SU-DHL-6 (cell line): Measurements from ENCODE around the gene BANF1.

Source experiments
- H2AFZ ChIP-seq: fragments of 200-600 bp; sonication (generic); 2 replicates; pipeline ENCODE4 v1.6.1; 2014; ENCODE audit warnings: low read depth, mild to moderate bottlenecking, moderate library complexity, mixed read lengths, antibody characterized with exemption, low read length; ENCODE audit not compliant: severe bottlenecking
- H3F3A ChIP-seq: fragments of 200-600 bp; shearing (Covaris generic); 2 replicates; pipeline ENCODE4 v1.6.0; 2016; ENCODE audit warnings: antibody characterized with exemption, mild to moderate bottlenecking; ENCODE audit not compliant: insufficient read depth
- H3K27ac ChIP-seq: fragments of 200-600 bp; sonication (generic); 2 replicates; pipeline ENCODE4 v1.5.1; 2016; ENCODE audit warnings: low read depth, mild to moderate bottlenecking, low read length, moderate library complexity, mixed read lengths
- H3K27me3 ChIP-seq: fragments of 200-600 bp; sonication (generic), shearing (Covaris generic); 2 replicates; pipeline ENCODE4 v1.6.0; 2014; ENCODE audit warnings: mild to moderate bottlenecking, low read length
- H3K36me3 ChIP-seq: fragments of 200-600 bp; sonication (generic); 2 replicates; pipeline ENCODE4 v1.6.1; 2014; ENCODE audit warnings: mild to moderate bottlenecking, low read length, mixed read lengths
- H3K4me2 ChIP-seq: fragments of 300-600, 200-600 bp; shearing (Covaris generic), sonication (generic); 2 replicates; pipeline ENCODE4 v1.6.0; 2014; ENCODE audit warnings: low read length, low read depth, mild to moderate bottlenecking; ENCODE audit not compliant: poor library complexity, severe bottlenecking
- H3K4me3 ChIP-seq: fragments of 200-600 bp; sonication (generic); 2 replicates; pipeline ENCODE4 v1.5.1; 2014; ENCODE audit warnings: antibody characterized with exemption, low read length, mild to moderate bottlenecking, mixed read lengths; ENCODE audit not compliant: insufficient read depth, poor library complexity, severe bottlenecking
- H3K79me2 ChIP-seq: fragments of 200-600 bp; sonication (generic); 2 replicates; pipeline ENCODE4 v1.6.1; 2014; ENCODE audit warnings: mild to moderate bottlenecking, low read length, moderate library complexity; ENCODE audit not compliant: insufficient read depth
- H3K9ac ChIP-seq: fragments of 200-600 bp; sonication (generic); 2 replicates; pipeline ENCODE4 v1.7.0; 2014; ENCODE audit warnings: mild to moderate bottlenecking, low read length
- H3K9me2 ChIP-seq: fragments of 200-600 bp; sonication (generic); replicated peaks from 2 replicates; pipeline ENCODE4 v1.6.1; 2014; ENCODE audit warnings: low read length; ENCODE audit not compliant: insufficient read depth
- H3K9me3 ChIP-seq: fragments of 200-600 bp; sonication (generic); 2 replicates; pipeline ENCODE4 v1.6.1; 2014; ENCODE audit warnings: low read length, mixed read lengths; ENCODE audit not compliant: insufficient read depth
- H4K20me1 ChIP-seq: fragments of 200-600 bp; sonication (generic); 2 replicates; pipeline ENCODE4 v1.6.1; 2014; ENCODE audit warnings: low read depth, mild to moderate bottlenecking, antibody characterized with exemption, low read length, moderate library complexity, mixed read lengths
- EZH2phosphoT487 ChIP-seq: fragments of 200-600 bp; sonication (generic), shearing (Covaris generic); conservative IDR thresholded peaks from 2 replicates; pipeline ENCODE4 v1.6.1; 2018; ENCODE audit warnings: mild to moderate bottlenecking, antibody characterized with exemption, low read length, moderate library complexity, mixed read lengths
- TF ChIP-seq, protein P1 (sequence below): fragments of 200-600 bp; sonication (generic); IDR thresholded peaks from one replicate; pipeline ENCODE4 v1.5.1; 2017; ENCODE audit warnings: antibody characterized with exemption, mild to moderate bottlenecking, low read length, moderate library complexity; ENCODE audit not compliant: insufficient read depth, poor library complexity, severe bottlenecking

The BANF1 gene

DNA sequence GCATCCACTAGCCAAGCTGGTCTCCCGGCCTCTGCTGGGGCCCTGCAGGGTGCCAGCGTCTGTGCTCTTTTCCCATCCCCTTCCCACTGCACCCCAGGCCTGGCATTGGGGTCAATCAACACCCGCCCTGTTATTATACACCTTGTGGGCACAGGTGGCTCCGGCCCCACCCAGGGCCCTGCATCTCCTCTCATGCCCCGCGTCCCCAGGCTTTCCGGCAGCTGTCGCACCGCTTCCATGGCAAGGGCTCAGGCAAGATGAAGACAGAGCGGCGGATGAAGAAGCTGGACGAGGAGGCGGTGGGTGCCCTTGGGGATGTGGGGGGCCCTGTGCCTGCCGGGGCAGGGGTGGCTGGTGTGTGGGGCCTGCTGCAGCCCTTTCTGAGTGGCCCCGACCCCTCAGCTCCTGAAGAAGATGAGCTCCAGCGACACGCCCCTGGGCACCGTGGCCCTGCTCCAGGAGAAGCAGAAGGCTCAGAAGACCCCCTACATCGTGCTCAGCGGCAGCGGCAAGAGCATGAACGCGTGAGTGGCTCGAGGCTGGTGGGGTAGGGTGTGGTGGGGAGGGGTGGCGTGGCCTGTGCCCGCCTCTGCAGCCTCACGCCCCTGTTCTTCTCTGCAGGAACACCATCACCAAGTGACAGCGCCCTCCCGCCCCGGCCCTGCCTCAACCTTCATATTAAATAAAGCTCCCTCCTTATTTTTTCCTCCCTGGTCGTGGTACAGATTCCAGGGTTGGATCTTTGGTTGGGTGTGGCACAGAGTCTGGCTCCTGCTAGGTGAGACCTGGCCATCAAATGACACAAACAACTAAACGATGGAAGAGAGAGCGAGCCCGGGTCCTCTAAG, 23.7 kb upstream of the BANF1 start:
- no peak overlapping the region for H3K4me3 ChIP-seq
- H3K27ac ChIP-seq: no peak overlapping the region
- no peaks in the 10 kb centered on the region for H3K9me2 ChIP-seq
- no peak overlapping the region for H3K9ac ChIP-seq
- H3K9me3 ChIP-seq: no peaks in the 10 kb centered on the region
- no peaks in the 10 kb centered on the region for H3F3A ChIP-seq
- no peaks in the 10 kb centered on the region for H3K79me2 ChIP-seq
- no peaks in the 10 kb centered on the region; the same call in 1 of the 2 replicates for H4K20me1 ChIP-seq
- no peak overlapping the region for H2AFZ ChIP-seq
- TF ChIP-seq, protein P1, sequence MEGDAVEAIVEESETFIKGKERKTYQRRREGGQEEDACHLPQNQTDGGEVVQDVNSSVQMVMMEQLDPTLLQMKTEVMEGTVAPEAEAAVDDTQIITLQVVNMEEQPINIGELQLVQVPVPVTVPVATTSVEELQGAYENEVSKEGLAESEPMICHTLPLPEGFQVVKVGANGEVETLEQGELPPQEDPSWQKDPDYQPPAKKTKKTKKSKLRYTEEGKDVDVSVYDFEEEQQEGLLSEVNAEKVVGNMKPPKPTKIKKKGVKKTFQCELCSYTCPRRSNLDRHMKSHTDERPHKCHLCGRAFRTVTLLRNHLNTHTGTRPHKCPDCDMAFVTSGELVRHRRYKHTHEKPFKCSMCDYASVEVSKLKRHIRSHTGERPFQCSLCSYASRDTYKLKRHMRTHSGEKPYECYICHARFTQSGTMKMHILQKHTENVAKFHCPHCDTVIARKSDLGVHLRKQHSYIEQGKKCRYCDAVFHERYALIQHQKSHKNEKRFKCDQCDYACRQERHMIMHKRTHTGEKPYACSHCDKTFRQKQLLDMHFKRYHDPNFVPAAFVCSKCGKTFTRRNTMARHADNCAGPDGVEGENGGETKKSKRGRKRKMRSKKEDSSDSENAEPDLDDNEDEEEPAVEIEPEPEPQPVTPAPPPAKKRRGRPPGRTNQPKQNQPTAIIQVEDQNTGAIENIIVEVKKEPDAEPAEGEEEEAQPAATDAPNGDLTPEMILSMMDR: no peak
- TF ChIP-seq EZH2phosphoT487: no peak
- H3K27me3 ChIP-seq: no peaks in the 10 kb centered on the region
- H3K4me2 ChIP-seq: no peak overlapping the region
- H3K36me3 ChIP-seq: no peaks in the 10 kb centered on the region

DNA sequence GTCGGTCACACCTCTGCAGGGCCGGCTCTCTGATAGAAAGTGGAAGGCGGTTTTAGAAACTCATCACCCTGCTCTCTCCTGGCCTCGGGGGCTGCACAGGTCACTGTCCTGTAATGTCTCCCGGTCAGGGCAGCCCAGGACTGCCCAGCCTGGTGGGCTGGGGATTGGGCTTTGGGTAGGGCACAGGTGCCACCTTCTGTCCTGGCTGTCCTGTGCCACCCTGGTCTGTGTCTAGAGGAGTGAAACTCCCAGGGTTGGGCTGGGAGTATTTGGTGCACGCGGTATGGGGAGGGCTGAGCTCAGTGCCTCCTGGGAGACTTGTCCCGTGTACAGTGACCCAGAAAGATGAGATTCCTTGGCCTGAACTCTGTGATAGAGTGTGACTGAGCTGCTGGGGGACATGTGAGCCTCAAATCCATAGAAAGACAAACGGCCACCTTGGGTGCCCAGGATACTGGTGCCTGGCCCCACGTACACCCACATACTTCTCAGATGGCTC, 23.0 kb upstream of the BANF1 start:
- Histone ChIP-seq H2AFZ (no peak overlapping the region), H3K9ac (no peak overlapping the region), H3K27ac (no peak overlapping the region)

DNA sequence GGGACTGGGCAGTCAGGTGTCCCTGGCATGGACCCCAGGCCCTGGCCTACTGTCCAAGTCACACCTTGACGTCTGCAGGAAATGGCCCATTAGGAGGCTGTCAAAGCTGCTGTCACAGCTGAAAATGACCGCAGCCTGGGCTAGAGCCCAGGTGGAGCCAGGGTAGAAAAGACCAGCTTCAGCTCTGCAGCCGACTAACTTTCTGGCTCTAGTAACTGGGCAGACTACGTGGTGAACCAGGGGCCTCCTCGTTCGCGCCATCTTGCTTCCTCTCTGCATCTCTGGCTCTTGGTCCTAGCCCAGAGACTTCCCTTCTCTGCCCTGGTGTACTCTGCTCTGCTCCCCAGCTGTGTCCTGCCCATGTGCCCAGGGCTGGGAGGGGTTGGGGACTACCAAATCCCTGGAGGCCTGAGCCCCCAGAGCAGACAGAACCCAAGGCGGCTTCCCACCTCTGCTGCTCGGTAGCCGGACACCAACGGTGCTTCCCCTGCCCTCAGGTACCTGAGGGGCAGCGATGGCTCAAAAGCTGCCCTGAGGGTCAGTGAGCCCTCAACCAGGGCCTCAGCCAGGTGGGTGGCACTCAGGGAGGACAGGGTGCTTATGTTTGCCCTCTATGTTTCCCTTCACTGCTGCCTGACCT, 21.1 kb upstream of the BANF1 start:
- Histone ChIP-seq H3K9me2 (no peaks in the 10 kb centered on the region), H3K4me3 (no peak overlapping the region), H3K27me3 (no peaks in the 10 kb centered on the region), H3K9ac (no peak overlapping the region), H3K9me3 (no peaks in the 10 kb centered on the region), H3K36me3 (no peaks in the 10 kb centered on the region), H3F3A (no peaks in the 10 kb centered on the region), H3K27ac (no peak overlapping the region), H3K4me2 (no peak overlapping the region), H4K20me1 (no peaks in the 10 kb centered on the region; the same call in 1 of the 2 replicates), H3K79me2 (no peaks in the 10 kb centered on the region), H2AFZ (no peak overlapping the region)
- TF ChIP-seq, protein P1: no peak
- TF ChIP-seq EZH2phosphoT487: no peak

More for the DNA sequence above, 23.0 kb upstream of the BANF1 start:
- no peaks in the 10 kb centered on the region for H3K27me3 ChIP-seq
- H3K4me2 ChIP-seq: no peak overlapping the region
- no peaks in the 10 kb centered on the region for H3K36me3 ChIP-seq
- no peaks in the 10 kb centered on the region for H3K9me3 ChIP-seq
- no peaks in the 10 kb centered on the region; the same call in 1 of the 2 replicates for H4K20me1 ChIP-seq
- H3K4me3 ChIP-seq: no peak overlapping the region
- H3K79me2 ChIP-seq: no peaks in the 10 kb centered on the region
- TF ChIP-seq, protein P1: no peak
- TF ChIP-seq EZH2phosphoT487: no peak
- H3K9me2 ChIP-seq: no peaks in the 10 kb centered on the region
- no peaks in the 10 kb centered on the region for H3F3A ChIP-seq
